Midbrain (tissue), 1 donor: ENCODE measurements around the gene ADA.

Experiments used
- DNase-seq: peaks from one replicate; lab custom pipeline; 2025; lab: John Stamatoyannopoulos, UW

ADA gene

GRCh38 chr20:44580581-44581268, 70.8 kb downstream of the ADA start:
- DNase-seq = no peak

- no peak for DNase-seq
Measured at GRCh38 chr20:44579313-44580081, 72.0 kb downstream of the ADA start.

DNA sequence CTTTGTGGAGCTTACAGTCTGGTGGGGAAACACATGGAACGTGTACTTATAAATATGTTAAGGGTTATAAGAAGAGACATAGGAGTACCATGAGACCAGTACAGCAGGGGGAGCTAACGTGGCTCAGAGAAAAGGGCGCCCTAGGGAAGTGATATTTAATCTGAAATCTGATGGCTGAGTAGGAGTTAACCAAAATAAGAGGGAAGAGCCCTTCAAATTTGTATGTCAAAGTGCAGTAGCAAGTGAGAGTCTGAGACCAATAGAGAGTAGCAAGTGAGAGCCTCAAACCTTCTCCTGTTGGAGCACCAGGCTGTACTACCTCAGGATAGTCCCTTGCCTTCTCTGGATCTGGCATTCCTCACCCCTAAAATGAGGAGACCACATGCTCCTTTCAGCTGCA, 75.2 kb downstream of the ADA start:
- no peak for DNase-seq

GRCh38 chr20:44574372-44574771, 77.1 kb downstream of the ADA start:
- no peak for DNase-seq

DNA sequence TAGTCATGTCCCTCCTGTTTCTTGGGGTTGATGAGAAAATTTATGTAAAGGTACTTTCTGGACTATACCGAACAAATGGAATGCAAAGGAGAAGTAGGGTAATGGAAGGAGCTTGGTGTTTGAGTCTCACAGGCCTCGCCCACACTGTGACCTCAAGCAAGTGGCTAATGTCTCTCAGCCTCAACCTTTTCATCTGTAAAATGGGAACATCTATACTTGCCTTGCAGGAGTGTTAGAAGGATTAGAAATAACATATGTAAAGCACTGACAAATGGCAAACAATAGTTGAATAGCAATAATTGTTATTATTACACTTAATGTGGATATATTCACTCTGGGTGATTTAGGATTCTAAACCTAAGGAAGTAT, 78.0 kb downstream of the ADA start:
- no peak for DNase-seq

GRCh38 chr20:44572551-44573500, 78.7 kb downstream of the ADA start:
- peak; percentile 69 for DNase-seq

DNA sequence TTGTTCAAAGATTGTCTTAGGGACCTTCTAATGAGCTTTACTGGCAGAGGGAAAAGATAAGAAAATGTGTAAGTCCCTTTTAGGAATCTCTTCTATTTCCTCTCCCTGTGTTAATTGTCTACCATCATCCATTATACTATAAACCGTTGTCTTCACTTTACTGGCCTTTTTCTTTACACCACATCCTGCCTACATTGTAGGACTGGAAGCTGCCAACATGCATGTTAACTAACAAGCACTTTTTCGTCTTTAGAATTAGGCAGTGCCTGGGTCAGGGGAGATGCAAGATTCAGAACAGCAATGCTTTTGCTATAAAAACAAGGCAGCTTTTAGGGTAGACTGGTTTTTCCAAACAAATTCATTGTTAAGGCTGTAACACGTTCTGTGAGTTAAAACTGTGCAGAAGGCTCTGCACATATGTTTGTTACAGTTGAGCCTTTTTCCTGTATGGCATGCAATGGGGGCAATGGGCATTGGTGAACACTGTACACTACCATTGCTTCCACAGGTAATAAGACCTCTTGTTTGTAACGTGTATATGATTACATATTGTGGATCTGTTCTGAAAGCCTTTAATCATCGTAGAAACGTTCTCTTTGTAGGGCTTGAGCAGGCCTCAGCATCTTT, 80.0 kb downstream of the ADA start:
- DNase-seq = no peak

- no peak for DNase-seq
Measured at GRCh38 chr20:44570367-44570766, 81.1 kb downstream of the ADA start.
